ENCODE data around the gene L3MBTL4. TPM values are rescaled to one million over a fixed set of nuclear protein-coding genes. Genes with fewer than 3 reads are reported as not detected.

Gene L3MBTL4
- total RNA-seq, 1 donor from 2014 or later, result not detected

DNA sequence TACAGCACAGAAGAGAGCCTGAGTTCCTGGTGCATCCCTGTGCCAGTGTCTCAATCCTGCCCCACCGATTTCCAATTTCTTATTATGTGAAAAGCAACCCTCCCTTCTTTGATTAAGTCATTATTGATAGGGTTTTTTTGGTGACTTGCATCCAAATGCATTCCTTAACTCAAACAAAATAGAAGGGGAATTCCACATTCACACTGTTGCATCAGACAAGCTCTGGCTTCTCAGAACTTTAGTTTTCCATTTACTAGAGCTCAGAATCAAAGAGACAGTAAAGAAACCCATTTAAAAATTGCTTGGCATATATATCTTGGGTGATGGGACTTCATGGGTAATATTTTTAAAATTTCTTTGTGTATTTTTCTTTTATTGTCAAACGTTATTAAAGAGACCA is 505.6 kb downstream of the L3MBTL4 start:
- no peaks in the 10 kb centered on the region for H3K9me3 ChIP-seq
- no peak overlapping the region for H3K27ac ChIP-seq
- H3K36me3 ChIP-seq, result no peaks in the 10 kb centered on the region
- no peaks in the 10 kb centered on the region for H3K27me3 ChIP-seq
- intact Hi-C loops (cut with DNase I), result no loop called here
- TF ChIP-seq CTCF (IDR thresholded peaks at IDR 0.05), result no peak
- no peak for DNase-seq (ENCODE audit: low spot score in 2 of 2)
- no peaks in the 10 kb centered on the region for H3K4me1 ChIP-seq
- H3K4me3 ChIP-seq, result no peak overlapping the region

Data from ascending aorta (tissue), 2 donors.